ENCODE data around the gene DOCK2. TPM values are rescaled to one million over a fixed set of nuclear protein-coding genes. Genes with fewer than 3 reads are reported as not detected.

The DOCK2 gene
- total RNA-seq, 1 experiment from 2014 or later = 2.2 TPM

GRCh38 chr5:169944922-169945680, 308.0 kb downstream of the DOCK2 start:
- no peaks in the 10 kb centered on the region for H3K36me3 ChIP-seq (ENCODE audit: insufficient read depth, low read length, poor library complexity, severe bottlenecking)
- intact Hi-C loops (cut with micrococcal nuclease; ENCODE audit: unreplicated experiment) = no loop called here
- CTCF ChIA-PET = interaction anchor here (0.8 kb wide), 1 partner anchor 35 kb away, joined by 3 read pairs; the partner anchor contains the start of gene INSYN2B
- peak overlapping the region; percentile 25 for H3K27ac ChIP-seq (ENCODE audit: low read depth, low read length, poor library complexity, severe bottlenecking)
- no TSS peak for BruUV-seq (replicated peaks)
- POLR2A ChIA-PET (ENCODE audit: low non-redundant PET) = no interaction called here
- no peaks in the 10 kb centered on the region for H3K9me3 ChIP-seq (ENCODE audit: low read depth, low read length, poor library complexity, severe bottlenecking)
- no peaks in the 10 kb centered on the region for H3K27me3 ChIP-seq (replicated peaks; ENCODE audit: insufficient read depth, low read depth, low read length, poor library complexity)
- no peak for TF ChIP-seq EZH2 (IDR thresholded peaks at IDR 0.05; ENCODE audit: borderline replicate concordance, low read depth, low read length, poor library complexity, severe bottlenecking)
- TF ChIP-seq, protein P1, sequence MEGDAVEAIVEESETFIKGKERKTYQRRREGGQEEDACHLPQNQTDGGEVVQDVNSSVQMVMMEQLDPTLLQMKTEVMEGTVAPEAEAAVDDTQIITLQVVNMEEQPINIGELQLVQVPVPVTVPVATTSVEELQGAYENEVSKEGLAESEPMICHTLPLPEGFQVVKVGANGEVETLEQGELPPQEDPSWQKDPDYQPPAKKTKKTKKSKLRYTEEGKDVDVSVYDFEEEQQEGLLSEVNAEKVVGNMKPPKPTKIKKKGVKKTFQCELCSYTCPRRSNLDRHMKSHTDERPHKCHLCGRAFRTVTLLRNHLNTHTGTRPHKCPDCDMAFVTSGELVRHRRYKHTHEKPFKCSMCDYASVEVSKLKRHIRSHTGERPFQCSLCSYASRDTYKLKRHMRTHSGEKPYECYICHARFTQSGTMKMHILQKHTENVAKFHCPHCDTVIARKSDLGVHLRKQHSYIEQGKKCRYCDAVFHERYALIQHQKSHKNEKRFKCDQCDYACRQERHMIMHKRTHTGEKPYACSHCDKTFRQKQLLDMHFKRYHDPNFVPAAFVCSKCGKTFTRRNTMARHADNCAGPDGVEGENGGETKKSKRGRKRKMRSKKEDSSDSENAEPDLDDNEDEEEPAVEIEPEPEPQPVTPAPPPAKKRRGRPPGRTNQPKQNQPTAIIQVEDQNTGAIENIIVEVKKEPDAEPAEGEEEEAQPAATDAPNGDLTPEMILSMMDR (conservative IDR thresholded peaks at IDR 0.05; ENCODE audit: low read depth, low read length) = no peak
- H3K4me3 ChIP-seq (ENCODE audit: low read depth, low read length, poor library complexity, severe bottlenecking) = no peak overlapping the region
- peak; percentile 35 for DNase-seq (ENCODE audit: low spot score)
- H3K4me1 ChIP-seq (ENCODE audit: insufficient read depth, low read length, poor library complexity, severe bottlenecking) = peaks cover 10% of the 10 kb centered on the region

- H3K36me3 ChIP-seq (ENCODE audit: insufficient read depth, low read length, poor library complexity, severe bottlenecking) = no peaks in the 10 kb centered on the region
- BruUV-seq (replicated peaks) = no TSS peak
- peak overlapping the region; percentile 64 for H3K27ac ChIP-seq (ENCODE audit: low read depth, low read length, poor library complexity, severe bottlenecking)
- ChIA-PET CTCF (interaction anchor here (0.8 kb wide), 1 partner anchor 35 kb away, joined by 6 read pairs; the partner anchor contains the start of gene INSYN2B), POLR2A (ENCODE audit: low non-redundant PET) (no interaction called here)
- DNase-seq (ENCODE audit: low spot score) = peak; percentile 68
- intact Hi-C loops (cut with micrococcal nuclease; ENCODE audit: unreplicated experiment) = no loop called here
- TF ChIP-seq, protein P1 (conservative IDR thresholded peaks at IDR 0.05; ENCODE audit: low read depth, low read length) = no peak
- TF ChIP-seq EZH2 (IDR thresholded peaks at IDR 0.05; ENCODE audit: borderline replicate concordance, low read depth, low read length, poor library complexity, severe bottlenecking) = no peak
- peaks cover 10% of the 10 kb centered on the region for H3K4me1 ChIP-seq (ENCODE audit: insufficient read depth, low read length, poor library complexity, severe bottlenecking)
- H3K9me3 ChIP-seq (ENCODE audit: low read depth, low read length, poor library complexity, severe bottlenecking) = no peaks in the 10 kb centered on the region
- H3K27me3 ChIP-seq (replicated peaks; ENCODE audit: insufficient read depth, low read depth, low read length, poor library complexity) = no peaks in the 10 kb centered on the region
- H3K4me3 ChIP-seq (ENCODE audit: low read depth, low read length, poor library complexity, severe bottlenecking) = no peak overlapping the region
Measured at GRCh38 chr5:169945831-169946261, 308.8 kb downstream of the DOCK2 start.

DNA sequence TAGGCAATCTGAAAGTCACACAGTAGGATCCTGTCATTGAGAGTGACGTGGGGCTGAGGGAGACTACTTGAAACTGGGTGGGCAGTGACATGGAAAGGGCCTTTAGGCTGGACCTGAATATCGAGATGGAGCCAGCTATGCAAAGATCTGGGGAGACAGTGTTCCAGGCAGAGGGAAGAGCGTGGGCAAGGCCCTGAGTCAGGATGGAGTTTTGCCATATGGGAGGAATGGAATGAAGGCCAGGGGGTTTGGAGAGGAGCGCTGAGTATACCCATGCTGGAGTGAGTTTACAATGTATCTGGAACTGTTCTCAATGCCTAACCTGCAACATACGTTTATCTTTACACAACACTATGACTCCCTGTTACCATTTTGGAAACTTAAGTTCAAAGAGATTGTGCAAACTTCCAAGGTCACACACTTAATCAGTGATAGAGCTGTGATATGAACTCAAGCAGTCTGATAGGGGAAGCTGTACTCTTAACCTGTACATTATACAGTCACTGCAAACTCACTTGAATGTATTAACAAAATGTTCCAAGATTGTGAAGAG, 309.7 kb downstream of the DOCK2 start:
- DNase-seq (ENCODE audit: low spot score) = no peak
- Histone ChIP-seq H3K27me3 (replicated peaks; ENCODE audit: insufficient read depth, low read depth, low read length, poor library complexity) (no peaks in the 10 kb centered on the region), H3K27ac (ENCODE audit: low read depth, low read length, poor library complexity, severe bottlenecking) (peak overlapping the region; percentile 64), H3K36me3 (ENCODE audit: insufficient read depth, low read length, poor library complexity, severe bottlenecking) (no peaks in the 10 kb centered on the region), H3K9me3 (ENCODE audit: low read depth, low read length, poor library complexity, severe bottlenecking) (no peaks in the 10 kb centered on the region), H3K4me3 (ENCODE audit: low read depth, low read length, poor library complexity, severe bottlenecking) (no peak overlapping the region), H3K4me1 (ENCODE audit: insufficient read depth, low read length, poor library complexity, severe bottlenecking) (peaks cover 10% of the 10 kb centered on the region)
- CTCF ChIA-PET = no interaction called here
- TF ChIP-seq, protein P1 (conservative IDR thresholded peaks at IDR 0.05; ENCODE audit: low read depth, low read length) = no peak
- no peak for TF ChIP-seq EZH2 (IDR thresholded peaks at IDR 0.05; ENCODE audit: borderline replicate concordance, low read depth, low read length, poor library complexity, severe bottlenecking)
- intact Hi-C loops (cut with micrococcal nuclease; ENCODE audit: unreplicated experiment) = no loop called here
- POLR2A ChIA-PET (ENCODE audit: low non-redundant PET) = no interaction called here
- no TSS peak for BruUV-seq (replicated peaks)

Data from A673 (cell line).